Measurements from ENCODE around the gene SKOR2. TPM values are rescaled to one million over a fixed set of nuclear protein-coding genes. Genes with fewer than 3 reads are reported as not detected.

Gene SKOR2
- total and polyA plus RNA-seq, 2 of the 4 experiments (the other 2 are of a cell fraction): not detected

DNA sequence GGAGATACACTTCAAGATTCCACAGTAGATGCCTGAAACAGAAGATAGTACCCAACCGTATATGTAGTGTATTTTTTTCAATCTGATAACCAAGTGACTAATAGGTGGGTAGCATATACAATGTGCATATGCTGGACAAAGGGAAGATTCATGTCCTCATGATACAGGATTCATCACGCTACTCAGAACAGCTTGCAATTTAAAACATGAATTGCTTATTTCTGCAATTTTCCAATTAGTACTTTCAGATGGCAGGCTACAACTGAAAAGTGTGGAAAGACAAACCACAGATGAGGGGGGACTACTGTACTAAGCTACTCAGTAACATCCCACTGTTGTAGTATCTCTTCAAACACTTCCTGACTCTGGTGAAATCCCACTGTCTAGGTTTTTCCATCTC, 79.0 kb downstream of the SKOR2 start:
- DNase-seq: peak; percentile 35
- no peak overlapping the region for H4K5ac ChIP-seq (ENCODE audit: low read depth, low read length)
- H3K27ac ChIP-seq (ENCODE audit: insufficient read depth, low read length): no peak overlapping the region

More for the DNA sequence above, 79.0 kb downstream of the SKOR2 start:
- peaks cover 8% of the 10 kb centered on the region for H3K9me1 ChIP-seq (ENCODE audit: insufficient read depth, low read length)
- H3K18ac ChIP-seq (ENCODE audit: low read depth, low read length): no peak overlapping the region
- no peak overlapping the region for H2BK5ac ChIP-seq (ENCODE audit: low read depth, low read length, poor library complexity, severe bottlenecking)
- H2AFZ ChIP-seq (replicated peaks; ENCODE audit: low read length, poor library complexity): no peak overlapping the region
- no peak overlapping the region for H4K8ac ChIP-seq (ENCODE audit: low read depth in 2 of 2, low read length in 2 of 2)
- intact Hi-C loops (cut with micrococcal nuclease) (no loop called here), in situ Hi-C loops (cut with MboI; ENCODE audit: low sequenced_read_pairs) (no loop called here), dilution Hi-C loops (cut with HindIII; ENCODE audit: low sequenced_read_pairs, unreplicated experiment) (no loop called here)
- H3K4me3 ChIP-seq (ENCODE audit: insufficient read depth, low read depth, low read length): no peak overlapping the region
- no peaks in the 10 kb centered on the region; the same call in 1 of the 2 replicates for H3K36me3 ChIP-seq (ENCODE audit: control insufficient read depth, insufficient read depth, low read length)
- no peaks in the 10 kb centered on the region for H3K27me3 ChIP-seq (ENCODE audit: control insufficient read depth, insufficient read depth, low read length)
- no peak overlapping the region for H2AK9ac ChIP-seq (replicated peaks; ENCODE audit: low read depth, low read length, poor library complexity)
- no peak overlapping the region for H3K56ac ChIP-seq (ENCODE audit: extremely low read depth, insufficient read depth, low read length)
- no peak overlapping the region for H2AK5ac ChIP-seq (ENCODE audit: low read depth, low read length)
- H2BK20ac ChIP-seq (ENCODE audit: low read depth, low read length): no peak overlapping the region
- H3K79me1 ChIP-seq (ENCODE audit: low read depth in 1 of 2, low read length in 2 of 2): peaks cover 13 to 33% of the 10 kb centered on the region in 2 experiments
- no peak for ATAC-seq (ENCODE audit: low read depth)
- H3K4ac ChIP-seq (ENCODE audit: low read depth, low read length): no peak overlapping the region
- H4K91ac ChIP-seq (ENCODE audit: insufficient read depth, low read depth, low read length): no peak overlapping the region
- TF ChIP-seq CHD1 (IDR thresholded peaks at IDR 0.05; ENCODE audit: low read depth, low read length) (no peak), RCOR1 (IDR thresholded peaks at IDR 0.05; ENCODE audit: insufficient replicate concordance, low read length) (no peak), MAZ (IDR thresholded peaks at IDR 0.05; ENCODE audit: borderline replicate concordance, low read depth, low read length) (no peak)
- TF ChIP-seq, protein P1, sequence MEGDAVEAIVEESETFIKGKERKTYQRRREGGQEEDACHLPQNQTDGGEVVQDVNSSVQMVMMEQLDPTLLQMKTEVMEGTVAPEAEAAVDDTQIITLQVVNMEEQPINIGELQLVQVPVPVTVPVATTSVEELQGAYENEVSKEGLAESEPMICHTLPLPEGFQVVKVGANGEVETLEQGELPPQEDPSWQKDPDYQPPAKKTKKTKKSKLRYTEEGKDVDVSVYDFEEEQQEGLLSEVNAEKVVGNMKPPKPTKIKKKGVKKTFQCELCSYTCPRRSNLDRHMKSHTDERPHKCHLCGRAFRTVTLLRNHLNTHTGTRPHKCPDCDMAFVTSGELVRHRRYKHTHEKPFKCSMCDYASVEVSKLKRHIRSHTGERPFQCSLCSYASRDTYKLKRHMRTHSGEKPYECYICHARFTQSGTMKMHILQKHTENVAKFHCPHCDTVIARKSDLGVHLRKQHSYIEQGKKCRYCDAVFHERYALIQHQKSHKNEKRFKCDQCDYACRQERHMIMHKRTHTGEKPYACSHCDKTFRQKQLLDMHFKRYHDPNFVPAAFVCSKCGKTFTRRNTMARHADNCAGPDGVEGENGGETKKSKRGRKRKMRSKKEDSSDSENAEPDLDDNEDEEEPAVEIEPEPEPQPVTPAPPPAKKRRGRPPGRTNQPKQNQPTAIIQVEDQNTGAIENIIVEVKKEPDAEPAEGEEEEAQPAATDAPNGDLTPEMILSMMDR (conservative IDR thresholded peaks at IDR 0.05; ENCODE audit: low read depth, low read length): no peak
- ChIA-PET POLR2A (ENCODE audit: unreplicated experiment) (no interaction called here), CTCF (no interaction called here)
- H3K4me2 ChIP-seq (ENCODE audit: low read depth, low read length): no peak overlapping the region
- peaks cover 41% of the 10 kb centered on the region for H4K20me1 ChIP-seq (ENCODE audit: insufficient read depth, low read length)
- H3K9ac ChIP-seq (ENCODE audit: low read depth, low read length): no peak overlapping the region
- H3K9me3 ChIP-seq (ENCODE audit: control insufficient read depth, insufficient read depth, low read length): no peaks in the 10 kb centered on the region
- peaks cover 4% of the 10 kb centered on the region for H3K4me1 ChIP-seq (ENCODE audit: control insufficient read depth, insufficient read depth, low read length)
- no CpG with 5 or more reads among the region's 2 CpGs for WGBS, 2 experiments (ENCODE audit: extremely low coverage in 2 of 2, insufficient read length in 1 of 2)
- no peak overlapping the region for H2BK15ac ChIP-seq (ENCODE audit: low read depth, low read length)
- no peak overlapping the region for H2BK120ac ChIP-seq (ENCODE audit: low read depth, low read length)
- BruUV-seq (replicated peaks): no TSS peak
- no peak overlapping the region for H3K14ac ChIP-seq (replicated peaks; ENCODE audit: low read depth, low read length)
- no peak overlapping the region for H3K23ac ChIP-seq (ENCODE audit: low read depth, low read length)

Measured in IMR-90 (cell line).